ACC112 (cell line): ENCODE data around the gene ARVCF.

ENCODE experiments used
- H2AFZ ChIP-seq: fragments of 200-600 bp; sonication (generic); one replicate; pipeline ENCODE4 v1.6.0; 2017; ENCODE audit warnings: antibody characterized with exemption, low read length; ENCODE audit not compliant: unreplicated experiment
- H3K27ac ChIP-seq: fragments of 200-600 bp; sonication (generic); 2 replicates; pipeline ENCODE4 v1.5.1; 2014; ENCODE audit warnings: low read depth, mild to moderate bottlenecking, antibody characterized with exemption, low read length, moderate library complexity
- H3K27me3 ChIP-seq: fragments of 200-600 bp; sonication (generic); 2 replicates; pipeline ENCODE4 v1.6.1; 2014; ENCODE audit warnings: mild to moderate bottlenecking, antibody characterized with exemption, low read length, moderate library complexity, mixed read lengths; ENCODE audit not compliant: insufficient read depth
- H3K36me3 ChIP-seq: fragments of 200-600 bp; sonication (generic); 2 replicates; pipeline ENCODE4 v1.6.1; 2016; ENCODE audit warnings: mild to moderate bottlenecking, antibody characterized with exemption, low read length, moderate library complexity, mixed read lengths; ENCODE audit not compliant: insufficient read depth
- H3K4me1 ChIP-seq: fragments of 200-600 bp; sonication (generic); one replicate; pipeline ENCODE4 v1.6.1; 2016; ENCODE audit warnings: low read length, mixed read lengths; ENCODE audit not compliant: insufficient read depth, unreplicated experiment, control insufficient read depth
- H3K4me3 ChIP-seq: fragments of 200-600 bp; sonication (generic); 2 replicates; pipeline ENCODE4 v1.5.1; 2014; ENCODE audit warnings: mild to moderate bottlenecking, low read depth, low read length
- H3K79me2 ChIP-seq: fragments of 200-600 bp; sonication (generic); one replicate; pipeline ENCODE4 v1.6.0; 2016; ENCODE audit warnings: low read length; ENCODE audit not compliant: control insufficient read depth, unreplicated experiment, insufficient read depth

The ARVCF gene

GRCh38 chr22:19966908-19967750, 49.5 kb downstream of the ARVCF start:
- Histone ChIP-seq H3K27ac (no peak overlapping the region), H3K4me1 (peaks cover 7% of the 10 kb centered on the region), H2AFZ (no peak overlapping the region), H3K27me3 (no peaks in the 10 kb centered on the region), H3K4me3 (no peak overlapping the region), H3K79me2 (no peaks in the 10 kb centered on the region), H3K36me3 (no peaks in the 10 kb centered on the region)

- no peak overlapping the region for H3K4me3 ChIP-seq
- no peaks in the 10 kb centered on the region for H3K36me3 ChIP-seq
- H2AFZ ChIP-seq: no peak overlapping the region
- H3K27me3 ChIP-seq: no peaks in the 10 kb centered on the region
- no peak overlapping the region for H3K27ac ChIP-seq
- no peaks in the 10 kb centered on the region for H3K79me2 ChIP-seq
- peaks cover 7% of the 10 kb centered on the region for H3K4me1 ChIP-seq
These were observed 50.6 kb downstream of the ARVCF start for GRCh38 chr22:19965771-19966709.

- peaks cover 7% of the 10 kb centered on the region for H3K4me1 ChIP-seq
- H3K4me3 ChIP-seq: no peak overlapping the region
- no peak overlapping the region for H2AFZ ChIP-seq
- no peaks in the 10 kb centered on the region for H3K36me3 ChIP-seq
- H3K79me2 ChIP-seq: no peaks in the 10 kb centered on the region
- no peaks in the 10 kb centered on the region for H3K27me3 ChIP-seq
- no peak overlapping the region for H3K27ac ChIP-seq
These were observed 51.8 kb downstream of the ARVCF start for GRCh38 chr22:19964701-19965386.

GRCh38 chr22:19963863-19964642, 52.6 kb downstream of the ARVCF start:
- Histone ChIP-seq H3K4me3 (no peak overlapping the region), H3K27ac (no peak overlapping the region)

GRCh38 chr22:19962909-19963806, 53.5 kb downstream of the ARVCF start:
- Histone ChIP-seq H3K4me1 (peaks cover 11% of the 10 kb centered on the region), H3K79me2 (no peaks in the 10 kb centered on the region), H3K4me3 (no peak overlapping the region), H3K36me3 (no peaks in the 10 kb centered on the region), H3K27me3 (no peaks in the 10 kb centered on the region), H2AFZ (no peak overlapping the region), H3K27ac (no peak overlapping the region)

More at GRCh38 chr22:19963863-19964642, 52.6 kb downstream of the ARVCF start:
- Histone ChIP-seq H3K27me3 (no peaks in the 10 kb centered on the region), H3K4me1 (peaks cover 8% of the 10 kb centered on the region), H2AFZ (no peak overlapping the region), H3K79me2 (no peaks in the 10 kb centered on the region), H3K36me3 (no peaks in the 10 kb centered on the region)

GRCh38 chr22:19962246-19962908, 54.2 kb downstream of the ARVCF start:
- Histone ChIP-seq H3K27ac (no peak overlapping the region), H3K4me1 (peaks cover 11% of the 10 kb centered on the region), H3K27me3 (no peaks in the 10 kb centered on the region), H3K4me3 (no peak overlapping the region), H3K79me2 (no peaks in the 10 kb centered on the region), H3K36me3 (no peaks in the 10 kb centered on the region), H2AFZ (no peak overlapping the region)

- Histone ChIP-seq H3K27me3 (no peaks in the 10 kb centered on the region), H3K79me2 (no peaks in the 10 kb centered on the region), H2AFZ (no peak overlapping the region), H3K4me3 (no peak overlapping the region), H3K36me3 (no peaks in the 10 kb centered on the region), H3K4me1 (peaks cover 11% of the 10 kb centered on the region), H3K27ac (no peak overlapping the region)
These were observed 54.8 kb downstream of the ARVCF start for GRCh38 chr22:19961868-19962245.

GRCh38 chr22:19961201-19961580, 55.4 kb downstream of the ARVCF start:
- Histone ChIP-seq H3K27ac (no peak overlapping the region), H3K4me1 (peaks cover 11% of the 10 kb centered on the region), H3K27me3 (no peaks in the 10 kb centered on the region), H2AFZ (no peak overlapping the region), H3K36me3 (no peaks in the 10 kb centered on the region), H3K4me3 (no peak overlapping the region), H3K79me2 (no peaks in the 10 kb centered on the region)
